Osteocyte (in vitro differentiated cells): ENCODE data around the gene KRT5. TPM values are rescaled to one million over a fixed set of nuclear protein-coding genes. Genes with fewer than 3 reads are reported as not detected.

Experiments
- DNase-seq: peaks from one replicate; pipeline ENCODE4 v3.0.0; 2021; ENCODE audit warnings: mixed read lengths; ENCODE audit not compliant: unreplicated experiment; ENCODE audit errors: extremely low spot score
- H3K27ac Mint-ChIP-seq: one replicate; pipeline ENCODE4 v1.8.0; 2021; ENCODE audit warnings: mild to moderate bottlenecking, mixed read lengths; ENCODE audit not compliant: unreplicated experiment
- H3K27me3 Mint-ChIP-seq: one replicate; pipeline ENCODE4 v1.8.0; 2021; ENCODE audit warnings: mixed read lengths; ENCODE audit not compliant: unreplicated experiment
- H3K36me3 Mint-ChIP-seq: one replicate; pipeline ENCODE4 v1.8.0; 2021; ENCODE audit warnings: mixed read lengths; ENCODE audit not compliant: unreplicated experiment
- H3K4me1 Mint-ChIP-seq: one replicate; pipeline ENCODE4 v1.8.0; 2021; ENCODE audit warnings: mixed read lengths; ENCODE audit not compliant: unreplicated experiment
- H3K4me3 Mint-ChIP-seq: one replicate; pipeline ENCODE4 v1.8.0; 2021; ENCODE audit warnings: mild to moderate bottlenecking, moderate library complexity, mixed read lengths; ENCODE audit not compliant: unreplicated experiment
- H3K9me3 Mint-ChIP-seq: one replicate; pipeline ENCODE4 v1.8.0; 2021; ENCODE audit warnings: mixed read lengths; ENCODE audit not compliant: unreplicated experiment
- total RNA-seq: library from RNA; stranded (reverse); gene quantifications from 2 replicates; pipeline ENCODE4 v1.2.1, GENCODE V29; 2021
- TF ChIP-seq, protein P1 (sequence below): fragments of 200-600 bp; sonication (generic); IDR thresholded peaks from 2 replicates; pipeline ENCODE4 v1.5.0; 2021; ENCODE audit warnings: antibody characterized with exemption, mild to moderate bottlenecking, moderate library complexity

The KRT5 gene
- total RNA-seq, 1 donor from 2014 or later = not detected

DNA sequence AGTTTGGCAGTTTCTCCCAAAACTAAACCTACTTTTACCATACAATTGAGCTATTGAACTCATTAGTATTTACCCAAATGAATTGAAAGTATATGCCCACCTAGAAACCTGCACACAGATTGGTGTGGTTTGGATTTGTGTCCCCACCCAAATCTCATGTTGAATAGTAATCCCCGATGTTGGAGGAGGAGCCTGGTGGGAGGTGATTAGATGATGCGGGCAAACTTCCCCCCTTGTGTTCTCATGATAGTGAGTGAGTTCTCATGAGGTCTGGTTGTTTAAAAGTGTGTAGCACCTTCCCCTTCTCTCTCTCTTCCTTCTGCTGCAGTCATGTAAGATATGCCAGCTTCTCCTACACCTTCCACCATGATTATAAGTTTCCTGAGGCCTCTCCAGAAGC, 42.5 kb downstream of the KRT5 start:
- H3K27me3 Mint-ChIP-seq = peaks cover 49% of the 10 kb centered on the region
- no peak overlapping the region for H3K4me3 Mint-ChIP-seq
- no peaks in the 10 kb centered on the region for H3K36me3 Mint-ChIP-seq
- no peaks in the 10 kb centered on the region for H3K4me1 Mint-ChIP-seq
- TF ChIP-seq, protein P1, sequence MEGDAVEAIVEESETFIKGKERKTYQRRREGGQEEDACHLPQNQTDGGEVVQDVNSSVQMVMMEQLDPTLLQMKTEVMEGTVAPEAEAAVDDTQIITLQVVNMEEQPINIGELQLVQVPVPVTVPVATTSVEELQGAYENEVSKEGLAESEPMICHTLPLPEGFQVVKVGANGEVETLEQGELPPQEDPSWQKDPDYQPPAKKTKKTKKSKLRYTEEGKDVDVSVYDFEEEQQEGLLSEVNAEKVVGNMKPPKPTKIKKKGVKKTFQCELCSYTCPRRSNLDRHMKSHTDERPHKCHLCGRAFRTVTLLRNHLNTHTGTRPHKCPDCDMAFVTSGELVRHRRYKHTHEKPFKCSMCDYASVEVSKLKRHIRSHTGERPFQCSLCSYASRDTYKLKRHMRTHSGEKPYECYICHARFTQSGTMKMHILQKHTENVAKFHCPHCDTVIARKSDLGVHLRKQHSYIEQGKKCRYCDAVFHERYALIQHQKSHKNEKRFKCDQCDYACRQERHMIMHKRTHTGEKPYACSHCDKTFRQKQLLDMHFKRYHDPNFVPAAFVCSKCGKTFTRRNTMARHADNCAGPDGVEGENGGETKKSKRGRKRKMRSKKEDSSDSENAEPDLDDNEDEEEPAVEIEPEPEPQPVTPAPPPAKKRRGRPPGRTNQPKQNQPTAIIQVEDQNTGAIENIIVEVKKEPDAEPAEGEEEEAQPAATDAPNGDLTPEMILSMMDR = no peak
- no peaks in the 10 kb centered on the region for H3K9me3 Mint-ChIP-seq
- no peak overlapping the region for H3K27ac Mint-ChIP-seq
- no peak for DNase-seq

DNA sequence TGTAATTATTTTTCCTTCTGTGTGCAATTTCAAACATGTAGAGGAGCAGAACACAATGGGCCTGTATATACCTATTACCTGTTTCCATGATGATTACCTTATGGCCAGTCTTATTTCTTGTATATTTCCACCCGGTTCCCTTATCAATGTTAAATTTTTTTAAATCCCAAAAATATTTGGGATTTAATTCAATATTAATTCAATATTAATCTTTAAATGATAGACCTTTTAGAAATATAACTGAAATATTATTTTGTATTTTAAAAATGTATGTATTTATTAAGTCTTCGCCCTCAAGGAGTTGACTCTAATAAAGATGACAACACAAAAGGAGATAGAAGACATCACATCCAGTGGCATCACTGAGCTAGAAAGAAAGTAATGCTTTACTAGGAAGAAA, 46.0 kb downstream of the KRT5 start:
- Mint-ChIP-seq H3K4me3 (no peak overlapping the region), H3K27me3 (peaks cover 64% of the 10 kb centered on the region), H3K4me1 (no peaks in the 10 kb centered on the region), H3K27ac (no peak overlapping the region), H3K9me3 (no peaks in the 10 kb centered on the region), H3K36me3 (no peaks in the 10 kb centered on the region)
- no peak for DNase-seq
- TF ChIP-seq, protein P1 = no peak

DNA sequence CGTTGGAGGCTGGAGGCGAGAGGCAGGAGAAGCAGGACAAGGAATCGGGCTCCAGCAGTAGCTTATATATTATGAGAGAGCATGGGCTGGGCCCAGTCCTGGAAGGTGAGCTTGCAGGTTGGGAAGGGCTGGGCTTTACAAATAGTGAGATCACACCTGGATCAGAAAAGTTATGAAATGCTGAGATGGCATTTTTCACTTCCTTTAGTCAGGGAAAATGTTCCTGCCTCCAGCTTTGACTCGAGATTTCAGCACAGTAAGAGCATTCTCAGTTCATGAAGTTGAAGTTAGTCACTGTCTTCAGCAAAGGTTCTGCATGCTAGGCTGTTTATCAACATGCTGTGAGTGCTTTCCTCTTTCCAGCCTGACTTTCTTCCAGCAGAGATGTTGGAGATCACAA, 46.4 kb downstream of the KRT5 start, which contains the start of gene KRT6C:
Gene KRT6C (minus strand): TSS at position 38 of the 400 bp plus-strand sequence. CDS start 68 bp downstream, outside the sequence.
- no peaks in the 10 kb centered on the region for H3K36me3 Mint-ChIP-seq
- no peaks in the 10 kb centered on the region for H3K4me1 Mint-ChIP-seq
- peaks cover 61% of the 10 kb centered on the region for H3K27me3 Mint-ChIP-seq
- no peak within 1 kb of the TSS for H3K4me3 Mint-ChIP-seq
- TF ChIP-seq, protein P1 = no peak
- H3K9me3 Mint-ChIP-seq = no peaks in the 10 kb centered on the region
- no peak within 1 kb of the TSS for H3K27ac Mint-ChIP-seq
- no peak for DNase-seq

DNA sequence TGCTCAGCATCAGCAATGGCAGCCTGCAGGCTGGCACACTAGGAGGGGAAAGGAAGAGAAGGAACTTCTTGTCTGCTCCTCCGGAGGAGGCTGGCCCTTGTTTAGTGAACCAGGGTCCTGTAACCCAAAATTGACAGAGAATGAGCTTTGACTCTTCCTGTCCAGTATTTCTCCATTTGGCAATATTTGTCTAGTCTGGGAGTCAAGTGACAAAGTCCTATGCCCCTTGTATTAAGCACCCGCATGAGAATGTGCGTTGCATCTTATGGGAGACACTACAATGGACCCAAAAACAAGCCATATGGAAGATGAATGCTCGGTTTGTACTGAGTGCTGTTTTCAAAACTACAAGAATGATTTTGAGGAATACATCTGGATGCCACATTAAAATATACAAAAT, 50.3 kb downstream of the KRT5 start:
- Mint-ChIP-seq H3K9me3 (no peaks in the 10 kb centered on the region), H3K27ac (no peak overlapping the region), H3K36me3 (no peaks in the 10 kb centered on the region), H3K4me3 (no peak overlapping the region), H3K4me1 (no peaks in the 10 kb centered on the region), H3K27me3 (peaks cover 70% of the 10 kb centered on the region)
- TF ChIP-seq, protein P1 = no peak
- DNase-seq = no peak

DNA sequence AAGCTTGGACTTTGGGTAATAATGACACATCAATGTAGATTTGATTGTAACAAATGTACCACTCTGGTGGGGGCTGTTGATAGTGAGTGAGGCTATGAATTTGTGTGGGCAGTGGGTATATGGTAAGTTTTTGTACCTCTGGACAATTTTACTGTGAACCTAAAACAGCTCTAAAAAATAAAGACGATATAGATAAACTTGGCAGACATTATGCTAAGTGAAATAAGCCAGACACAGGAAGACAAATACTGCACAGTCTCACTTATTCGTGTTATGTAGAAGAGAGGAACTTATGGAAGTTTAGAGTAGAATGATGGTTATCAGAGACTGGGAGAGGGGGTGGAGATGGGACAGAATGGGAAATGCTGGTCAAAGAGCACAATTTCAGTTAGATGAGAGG, 55.3 kb downstream of the KRT5 start:
- Mint-ChIP-seq H3K4me1 (no peaks in the 10 kb centered on the region), H3K36me3 (no peaks in the 10 kb centered on the region), H3K27ac (no peak overlapping the region), H3K27me3 (peaks cover 77% of the 10 kb centered on the region), H3K9me3 (no peaks in the 10 kb centered on the region), H3K4me3 (no peak overlapping the region)
- no peak for DNase-seq
- TF ChIP-seq, protein P1 = no peak

Other genes with a start within 250 kb of the KRT5 start
- 0.24 TPM in 2 replicates for gene KRT86, start 245.7 kb downstream of the KRT5 start, total RNA-seq
- 0.50 and 0.83 TPM in 2 replicates for gene KRT81, start 228.9 kb downstream of the KRT5 start, total RNA-seq
- gene KRT83, start 199.0 kb downstream of the KRT5 start, total RNA-seq = not detected in 2 replicates
- not detected in 2 replicates for gene KRT85, start 152.9 kb downstream of the KRT5 start, total RNA-seq
- gene KRT84, start 134.7 kb downstream of the KRT5 start, total RNA-seq = not detected in 2 replicates
- gene KRT82, start 114.1 kb downstream of the KRT5 start, total RNA-seq = not detected in 2 replicates
- not detected in 2 replicates for gene KRT75, start 86.0 kb downstream of the KRT5 start, total RNA-seq
- not detected in 2 replicates for gene KRT6B, start 68.2 kb downstream of the KRT5 start, total RNA-seq
- gene KRT6C, start 46.6 kb downstream of the KRT5 start, total RNA-seq = not detected in 2 replicates
- not detected in 2 replicates for gene KRT6A, start 27.1 kb downstream of the KRT5 start, total RNA-seq
- not detected in 2 replicates for gene KRT71, start 32.8 kb upstream of the KRT5 start, total RNA-seq
- gene KRT74, start 53.4 kb upstream of the KRT5 start, total RNA-seq = not detected in 2 replicates
- not detected in 2 replicates for gene KRT72, start 81.1 kb upstream of the KRT5 start, total RNA-seq
- gene KRT73, start 98.2 kb upstream of the KRT5 start, total RNA-seq = not detected in 2 replicates
- gene KRT2, start 131.8 kb upstream of the KRT5 start, total RNA-seq = not detected in 2 replicates
- gene KRT1, start 160.0 kb upstream of the KRT5 start, total RNA-seq = not detected in 2 replicates
- not detected in 2 replicates for gene KRT77, start 183.1 kb upstream of the KRT5 start, total RNA-seq